Mucosa of descending colon (tissue), 3 donors: Measurements from ENCODE around the gene CCND1. TPM values are rescaled to one million over a fixed set of nuclear protein-coding genes. Genes with fewer than 3 reads are reported as not detected.
A peak's percentile ranks its signal among the peaks of the same experiment; 100 is the strongest.

Experiments
- ATAC-seq: fragments of 200-7000 bp; cut with Tn5 transposase; one replicate; pipeline ENCODE4 v1.9.1; 2020; ENCODE audit warnings: mild to moderate bottlenecking, moderate library complexity
- DNase-seq, 3 donors: peaks; one replicate each; pipeline ENCODE4 v3.0.0-alpha.2; 2020
- H3K36me3 ChIP-seq: fragments of 200-600 bp; one replicate; pipeline ENCODE4 v1.8.0; 2021; ENCODE audit warnings: low read depth, mild to moderate bottlenecking
- H3K4me1 ChIP-seq: fragments of 200-600 bp; one replicate; pipeline ENCODE4 v1.8.0; 2021; ENCODE audit warnings: low read depth, mild to moderate bottlenecking
- H3K4me3 ChIP-seq: fragments of 200-600 bp; one replicate; pipeline ENCODE4 v1.8.0; 2021; ENCODE audit warnings: mild to moderate bottlenecking
- H3K9me3 ChIP-seq: fragments of 200-600 bp; one replicate; pipeline ENCODE4 v1.8.0; 2021; ENCODE audit warnings: mild to moderate bottlenecking
- intact Hi-C, 2 donors: fragments of 100-400 bp; cut with DNase I in 1 of 2; cut with micrococcal nuclease in 1 of 2; formaldehyde crosslinking; loops; one replicate each; pipeline versions ENCODE4 v1.11.0 to v1.11.1; 2022; cut with DNase I, micrococcal nuclease
- total RNA-seq, 3 donors: library from RNA; stranded (reverse); fragmentation: NEBNext Ultra II Directional in 2 of 3; extraction: Animal tissue kit (Norgen Biotek cat#: 25700) in 2 of 3; gene quantifications; one replicate each; pipeline versions ENCODE4 v1.2.1 to v1.2.4, GENCODE V29; 2021 to 2023
- TF ChIP-seq, protein P1 (sequence below): fragments of 200-600 bp; IDR thresholded peaks from one replicate; pipeline ENCODE4 v1.8.0; 2022; ENCODE audit warnings: antibody characterized with exemption, mild to moderate bottlenecking
- donor health status: DM: no; HTN: no; CAD: no; lungs with moderate emphysema.
- donor health status: DM: no; HTN: no; CAD: no.
- donor health status: DM: no; HTN: yes; CAD: no.

CCND1 gene
- total RNA-seq, 3 donors from 2014 or later = 44.6 to 82.4 (median 58.9) TPM

DNA sequence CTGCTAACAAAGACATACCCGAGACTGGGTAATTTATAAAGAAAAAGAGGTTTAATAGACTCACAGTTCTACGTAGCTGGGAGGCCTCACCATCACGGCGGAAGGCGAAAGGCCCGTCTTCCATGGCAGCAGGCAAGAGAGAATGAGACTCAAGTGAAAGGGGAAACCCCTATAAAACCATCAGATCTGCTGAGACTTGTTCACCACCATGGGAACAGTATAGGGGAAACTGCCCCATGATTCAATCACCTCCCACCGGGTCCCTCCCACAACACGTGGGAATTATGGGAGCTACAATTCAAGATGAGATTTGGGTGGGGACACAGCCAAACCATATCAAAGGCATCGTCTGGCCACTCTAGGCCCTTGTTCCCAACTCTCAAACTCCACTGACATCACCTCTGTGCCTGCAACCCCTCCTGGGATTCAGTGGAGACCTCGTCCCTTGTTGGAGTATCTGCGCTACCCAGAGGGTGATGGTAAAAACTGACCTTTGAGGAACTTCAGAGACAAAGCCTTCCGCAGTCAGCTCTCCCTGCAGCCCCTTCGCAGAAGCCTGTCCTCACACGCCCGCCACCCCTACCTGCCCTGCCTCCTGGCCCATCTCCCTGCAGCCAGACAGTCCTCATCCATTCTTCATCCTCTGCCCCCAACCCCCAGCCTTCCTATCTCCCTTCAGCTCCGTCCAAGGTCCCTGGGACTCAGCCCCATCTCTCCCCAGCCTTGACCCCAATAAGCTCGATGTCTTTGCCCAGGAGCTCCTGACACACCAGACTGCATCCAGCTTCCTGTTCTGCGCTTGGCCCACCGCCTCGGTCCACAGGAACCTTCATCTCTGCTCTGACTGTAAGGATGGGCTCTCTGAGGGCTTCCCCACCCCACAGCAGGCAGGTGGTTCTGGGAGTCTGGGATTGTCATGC, 15.8 kb downstream of the CCND1 start:
- H3K4me1 ChIP-seq = no peaks in the 10 kb centered on the region
- H3K9me3 ChIP-seq = no peaks in the 10 kb centered on the region
- ATAC-seq = no peak
- DNase-seq = peak in 2 of 3 donors; percentile 12 to 20
- H3K4me3 ChIP-seq = no peak overlapping the region
- TF ChIP-seq, protein P1, sequence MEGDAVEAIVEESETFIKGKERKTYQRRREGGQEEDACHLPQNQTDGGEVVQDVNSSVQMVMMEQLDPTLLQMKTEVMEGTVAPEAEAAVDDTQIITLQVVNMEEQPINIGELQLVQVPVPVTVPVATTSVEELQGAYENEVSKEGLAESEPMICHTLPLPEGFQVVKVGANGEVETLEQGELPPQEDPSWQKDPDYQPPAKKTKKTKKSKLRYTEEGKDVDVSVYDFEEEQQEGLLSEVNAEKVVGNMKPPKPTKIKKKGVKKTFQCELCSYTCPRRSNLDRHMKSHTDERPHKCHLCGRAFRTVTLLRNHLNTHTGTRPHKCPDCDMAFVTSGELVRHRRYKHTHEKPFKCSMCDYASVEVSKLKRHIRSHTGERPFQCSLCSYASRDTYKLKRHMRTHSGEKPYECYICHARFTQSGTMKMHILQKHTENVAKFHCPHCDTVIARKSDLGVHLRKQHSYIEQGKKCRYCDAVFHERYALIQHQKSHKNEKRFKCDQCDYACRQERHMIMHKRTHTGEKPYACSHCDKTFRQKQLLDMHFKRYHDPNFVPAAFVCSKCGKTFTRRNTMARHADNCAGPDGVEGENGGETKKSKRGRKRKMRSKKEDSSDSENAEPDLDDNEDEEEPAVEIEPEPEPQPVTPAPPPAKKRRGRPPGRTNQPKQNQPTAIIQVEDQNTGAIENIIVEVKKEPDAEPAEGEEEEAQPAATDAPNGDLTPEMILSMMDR = no peak
- intact Hi-C loops = no loop called here
- no peaks in the 10 kb centered on the region for H3K36me3 ChIP-seq

DNA sequence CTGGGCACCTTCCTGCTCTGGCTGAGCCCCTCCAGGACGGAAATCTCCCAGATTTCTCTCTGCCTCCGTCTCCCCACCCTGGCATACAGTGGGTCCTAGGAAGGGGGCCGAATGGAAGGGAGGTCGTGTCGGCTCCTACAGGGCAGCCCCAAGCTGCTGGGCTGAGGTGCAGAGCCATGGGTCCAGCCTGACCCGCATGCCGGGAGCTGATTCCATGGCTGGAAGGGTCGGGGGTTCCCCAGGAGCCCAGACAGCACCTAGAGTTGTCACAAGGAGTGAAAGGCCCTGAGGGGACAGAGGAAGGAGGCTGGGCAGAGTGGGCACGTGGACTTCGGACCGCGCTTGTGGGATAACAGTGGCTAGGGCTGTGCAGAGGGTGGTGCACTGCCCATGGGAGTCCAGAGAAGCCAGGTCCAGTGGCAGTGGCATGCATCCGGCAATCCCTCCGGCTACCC, 16.5 kb downstream of the CCND1 start:
- ATAC-seq (no peak), DNase-seq (peak in 2 of 3 donors; percentile 15 to 29)
- Histone ChIP-seq H3K9me3 (no peaks in the 10 kb centered on the region), H3K4me3 (no peak overlapping the region), H3K36me3 (no peaks in the 10 kb centered on the region), H3K4me1 (no peaks in the 10 kb centered on the region)
- intact Hi-C loops = no loop called here
- TF ChIP-seq, protein P1 = no peak

DNA sequence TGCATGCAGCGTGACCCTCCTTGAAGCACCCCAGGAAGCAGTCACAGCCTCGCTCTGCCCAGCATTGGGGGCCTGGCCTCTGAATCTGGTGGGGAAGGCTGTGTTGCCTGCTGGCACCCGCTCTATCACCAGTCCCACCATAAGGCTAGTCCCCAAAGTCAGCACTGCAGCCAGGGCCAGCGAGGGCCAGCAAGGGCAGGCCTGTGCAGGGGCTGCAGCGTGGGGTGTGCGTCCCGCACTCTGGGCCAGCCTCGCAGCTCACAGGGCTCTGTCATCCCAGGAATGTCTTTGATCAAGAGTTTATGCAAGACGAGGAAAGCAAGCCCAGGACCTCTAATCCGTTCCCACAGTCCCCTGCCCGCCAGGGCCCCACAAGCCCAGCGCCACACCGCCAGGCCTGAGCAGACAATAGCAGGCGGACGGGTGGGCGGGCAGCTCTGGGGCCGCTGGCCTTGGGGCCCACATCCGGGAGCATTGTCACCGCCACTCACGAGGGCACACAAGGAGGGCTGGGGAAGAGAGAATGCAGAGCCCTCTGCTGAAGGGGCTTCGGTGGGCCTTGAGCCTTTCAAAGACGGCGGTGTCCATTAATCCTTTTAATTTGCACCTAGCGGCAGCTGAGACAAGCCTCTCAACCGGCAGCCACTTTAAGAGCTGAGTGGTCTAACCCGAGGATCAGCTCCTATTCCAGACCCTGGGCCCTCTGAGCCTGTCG, 17.1 kb downstream of the CCND1 start:
- TF ChIP-seq, protein P1 = no peak
- H3K4me3 ChIP-seq = no peak overlapping the region
- DNase-seq (peak in 2 of 3 donors; percentile 18 to 35), ATAC-seq (no peak)
- intact Hi-C loops = no loop called here
- no peaks in the 10 kb centered on the region for H3K9me3 ChIP-seq
- H3K4me1 ChIP-seq = no peaks in the 10 kb centered on the region
- H3K36me3 ChIP-seq = no peaks in the 10 kb centered on the region

DNA sequence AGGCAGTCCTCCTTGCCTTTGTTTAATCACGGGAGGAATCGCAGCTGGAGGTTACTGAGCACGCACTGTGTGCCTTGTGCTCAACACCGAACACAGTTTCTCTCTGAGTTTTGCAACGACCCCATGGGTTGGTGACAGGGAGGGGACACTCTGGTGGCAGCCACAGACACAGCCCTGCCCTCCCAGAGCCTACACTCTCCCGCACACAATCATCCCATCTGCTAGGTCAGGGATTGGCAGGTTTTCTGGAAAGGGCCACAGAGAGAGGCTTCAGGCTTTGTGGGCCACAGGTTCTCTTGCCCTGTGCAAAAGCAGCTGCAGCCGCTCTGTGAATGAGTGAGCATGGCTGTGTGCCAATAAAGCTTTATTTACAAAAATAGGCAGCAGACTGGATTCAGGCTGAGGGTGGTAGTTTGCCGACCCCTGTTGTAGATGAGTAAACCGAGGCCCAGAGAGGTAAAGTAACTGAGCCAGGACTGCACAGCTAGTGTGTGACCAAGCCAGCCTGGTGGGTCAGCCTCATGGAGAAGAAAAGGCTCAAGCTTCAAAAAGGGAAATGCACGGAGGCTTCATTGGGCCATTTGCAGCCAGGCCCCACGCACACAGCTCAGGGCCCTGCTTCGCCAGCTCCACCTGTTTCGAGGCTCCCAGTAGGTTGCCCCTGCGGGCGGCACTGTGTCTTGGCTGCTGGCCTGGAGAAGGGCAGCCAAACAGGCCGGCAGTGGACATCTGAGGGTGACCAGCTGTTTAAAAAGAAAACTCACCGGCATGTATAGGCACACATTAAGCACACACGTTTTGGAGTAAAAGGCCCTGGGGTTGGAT, 17.9 kb downstream of the CCND1 start:
- no peak for ATAC-seq
- Histone ChIP-seq H3K4me3 (no peak overlapping the region), H3K36me3 (no peaks in the 10 kb centered on the region), H3K4me1 (no peaks in the 10 kb centered on the region), H3K9me3 (no peaks in the 10 kb centered on the region)
- DNase-seq = peak in 2 of 3 donors; percentile 21 to 27
- TF ChIP-seq, protein P1 = no peak
- intact Hi-C loops = no loop called here

DNA sequence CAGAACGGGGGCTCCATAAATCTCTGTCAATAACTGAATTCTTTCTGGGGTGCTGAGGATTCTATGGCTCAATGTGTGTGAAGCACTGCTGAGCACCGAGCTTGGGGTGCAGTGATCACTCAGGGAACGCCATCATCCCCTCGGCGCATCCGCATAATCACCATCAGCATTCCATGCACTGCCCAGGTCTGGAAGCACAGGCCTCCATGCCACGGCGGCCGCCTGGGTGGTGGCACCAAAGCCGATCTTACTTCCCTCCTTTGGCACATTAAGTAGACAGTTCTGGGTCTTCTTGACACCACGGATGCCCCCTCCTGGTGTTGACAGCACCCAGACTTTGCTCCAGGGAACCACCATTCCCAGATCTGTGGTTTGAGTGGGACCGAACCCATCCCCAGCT, 18.6 kb downstream of the CCND1 start:
- DNase-seq (peak in 2 of 3 donors; percentile 3 to 32), ATAC-seq (no peak)
- Histone ChIP-seq H3K9me3 (no peaks in the 10 kb centered on the region), H3K36me3 (no peaks in the 10 kb centered on the region), H3K4me3 (no peak overlapping the region), H3K4me1 (no peaks in the 10 kb centered on the region)
- TF ChIP-seq, protein P1 = no peak
- intact Hi-C loops = no loop called here
